Endothelial cell of umbilical vein (primary cell): Measurements from ENCODE around the gene KIF20A.

ENCODE experiments used
- POLR2A ChIP-seq: IDR thresholded peaks from 2 replicates; pipeline ENCODE4 v1.6.1; 2012; ENCODE audit warnings: low read depth, mild to moderate bottlenecking, control low read depth, low read length
- TF ChIP-seq, protein P1 (sequence below), 2 donors: IDR thresholded peaks; 1 replicate in 1 of 2; 2 replicates in 1 of 2; pipeline ENCODE4 v1.5.1; 2011; ENCODE audit warnings: low read length in 2 of 2, mild to moderate bottlenecking in 2 of 2, moderate library complexity in 2 of 2, control low read depth in 1 of 2, inconsistent platforms in 1 of 2, low read depth in 1 of 2; ENCODE audit not compliant: insufficient read depth in 1 of 2; ENCODE audit errors: extremely low read depth in 1 of 2

DNA sequence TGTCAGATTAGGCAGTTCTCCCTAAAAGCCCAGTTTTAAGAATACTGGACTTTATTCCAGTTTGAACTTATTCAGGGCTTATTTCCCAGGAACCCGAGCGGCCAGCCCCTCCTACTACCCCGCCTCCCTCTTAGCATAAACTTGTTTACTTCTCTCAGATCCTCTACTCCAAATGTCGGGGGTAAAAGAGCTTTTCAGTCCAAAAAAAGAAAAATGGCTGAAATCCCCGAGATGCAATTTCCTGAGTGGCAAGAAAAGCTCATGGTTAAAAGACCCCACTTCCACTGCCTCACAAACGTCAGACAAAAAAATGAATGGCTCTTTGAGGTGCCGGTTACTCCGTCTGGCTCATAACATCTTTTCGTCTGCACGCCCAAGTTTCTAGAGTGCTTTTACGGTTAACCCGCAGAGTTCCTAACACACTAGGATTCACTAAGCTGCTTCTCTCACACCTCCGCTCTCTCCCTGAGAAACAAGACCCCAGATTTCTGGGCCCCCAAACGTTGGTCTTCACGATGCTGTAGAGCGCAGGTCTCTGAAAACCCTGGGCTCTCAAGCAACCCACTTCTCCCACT lies 884 bp upstream of the KIF20A start:
- TF ChIP-seq POLR2A = no peak
- TF ChIP-seq, protein P1, sequence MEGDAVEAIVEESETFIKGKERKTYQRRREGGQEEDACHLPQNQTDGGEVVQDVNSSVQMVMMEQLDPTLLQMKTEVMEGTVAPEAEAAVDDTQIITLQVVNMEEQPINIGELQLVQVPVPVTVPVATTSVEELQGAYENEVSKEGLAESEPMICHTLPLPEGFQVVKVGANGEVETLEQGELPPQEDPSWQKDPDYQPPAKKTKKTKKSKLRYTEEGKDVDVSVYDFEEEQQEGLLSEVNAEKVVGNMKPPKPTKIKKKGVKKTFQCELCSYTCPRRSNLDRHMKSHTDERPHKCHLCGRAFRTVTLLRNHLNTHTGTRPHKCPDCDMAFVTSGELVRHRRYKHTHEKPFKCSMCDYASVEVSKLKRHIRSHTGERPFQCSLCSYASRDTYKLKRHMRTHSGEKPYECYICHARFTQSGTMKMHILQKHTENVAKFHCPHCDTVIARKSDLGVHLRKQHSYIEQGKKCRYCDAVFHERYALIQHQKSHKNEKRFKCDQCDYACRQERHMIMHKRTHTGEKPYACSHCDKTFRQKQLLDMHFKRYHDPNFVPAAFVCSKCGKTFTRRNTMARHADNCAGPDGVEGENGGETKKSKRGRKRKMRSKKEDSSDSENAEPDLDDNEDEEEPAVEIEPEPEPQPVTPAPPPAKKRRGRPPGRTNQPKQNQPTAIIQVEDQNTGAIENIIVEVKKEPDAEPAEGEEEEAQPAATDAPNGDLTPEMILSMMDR (IDR thresholded peaks at IDR 0.05; ENCODE audit: extremely low read depth in 1 of 2, insufficient read depth in 1 of 2, low read depth in 1 of 2, low read length in 2 of 2) = no peak
